SK-N-SH (cell line): ENCODE results near the gene FOXO1. TPM values are rescaled to one million over a fixed set of nuclear protein-coding genes. Genes with fewer than 3 reads are reported as not detected.

Experiments
- CTCF ChIA-PET: fragments of 300-600, 350-600 bp; formaldehyde crosslinking; extraction: SDS; loops from one replicate; lab custom pipeline; 2021; lab: Yijun Ruan, JAX
- POLR2A ChIA-PET: fragments of 350-600 bp; sonication (Branson Sonifier 250); formaldehyde crosslinking; extraction: SDS; loops from one replicate; lab custom pipeline; 2020; ENCODE audit warnings: antibody characterized with exemption, inconsistent platforms; lab: Yijun Ruan, JAX
- DNase-seq: peaks from one replicate; pipeline ENCODE4 v3.0.0; 2012
- H2AFZ ChIP-seq: fragments of 200-600 bp; sonication (generic); 2 replicates; pipeline ENCODE4 v1.8.1; 2016; ENCODE audit warnings: antibody characterized with exemption, mild to moderate bottlenecking, low read depth
- H3F3A ChIP-seq: fragments of 200-600 bp; sonication (generic); replicated peaks from 2 replicates; pipeline ENCODE3; 2016; ENCODE audit warnings: antibody characterized with exemption, mild to moderate bottlenecking; ENCODE audit not compliant: insufficient read depth
- H3K27ac ChIP-seq, 2 experiments: fragments of 200-500 bp in 1 of 2; fragments of 200-600 bp in 1 of 2; sonication (Bioruptor generic) in 1 of 2; sonication (generic), shearing (Covaris generic) in 1 of 2; 2 replicates each; pipeline versions ENCODE4 v1.5.1 to v1.6.1; 2014 to 2016; ENCODE audit warnings: low read depth in 2 of 2, inconsistent platforms in 1 of 2, low read length in 1 of 2, mild to moderate bottlenecking in 1 of 2, mixed read lengths in 1 of 2
- H3K27me3 ChIP-seq: fragments of 200-600 bp; sonication (generic), shearing (Covaris generic); 2 replicates; pipeline ENCODE4 v1.6.1; 2016; ENCODE audit warnings: mixed run types; ENCODE audit not compliant: insufficient read depth
- H3K36me3 ChIP-seq, 2 experiments: fragments of 200-500 bp in 1 of 2; fragments of 200-600 bp in 1 of 2; sonication (Bioruptor generic) in 1 of 2; sonication (generic) in 1 of 2; replicated peaks in 1 of 2; 2 replicates each; pipeline versions ENCODE3 to v1.5.1; 2014 to 2016; ENCODE audit warnings: low read length in 1 of 2, mild to moderate bottlenecking in 1 of 2; ENCODE audit not compliant: insufficient read depth in 2 of 2, control insufficient read depth in 1 of 2
- H3K4me1 ChIP-seq, 2 experiments: fragments of 200-500 bp in 1 of 2; fragments of 200-600 bp in 1 of 2; sonication (Bioruptor generic) in 1 of 2; sonication (generic), shearing (Covaris generic) in 1 of 2; 2 replicates each; pipeline versions ENCODE4 v1.5.1 to v1.6.1; 2014 to 2016; ENCODE audit warnings: low read depth in 1 of 2, low read length in 1 of 2, mixed run types in 1 of 2; ENCODE audit not compliant: insufficient read depth in 2 of 2, control insufficient read depth in 1 of 2
- H3K4me2 ChIP-seq: fragments of 200-600 bp; sonication (generic), shearing (Covaris generic); 2 replicates; pipeline ENCODE4 v1.6.1; 2017; ENCODE audit warnings: mixed run types
- H3K4me3 ChIP-seq, 2 experiments: fragments of 200-500 bp in 1 of 2; fragments of 200-600 bp in 1 of 2; sonication (Bioruptor generic) in 1 of 2; sonication (generic), shearing (Covaris generic) in 1 of 2; 2 replicates each; pipeline versions ENCODE4 v1.5.1 to v1.8.1; 2014 to 2016; ENCODE audit warnings: low read depth in 2 of 2, inconsistent platforms in 1 of 2, low read length in 1 of 2, mild to moderate bottlenecking in 1 of 2, mixed read lengths in 1 of 2, moderate library complexity in 1 of 2
- H3K79me2 ChIP-seq: fragments of 200-600 bp; sonication (generic); 2 replicates; pipeline ENCODE4 v1.8.1; 2017; ENCODE audit warnings: mild to moderate bottlenecking; ENCODE audit not compliant: insufficient read depth
- H3K9ac ChIP-seq: fragments of 200-600 bp; sonication (generic); 2 replicates; pipeline ENCODE4 v1.6.1; 2017; ENCODE audit warnings: mixed run types
- H3K9me2 ChIP-seq: fragments of 200-600 bp; sonication (generic); 2 replicates; pipeline ENCODE4 v1.6.1; 2017; ENCODE audit warnings: mixed run types
- H3K9me3 ChIP-seq: fragments of 200-600 bp; sonication (generic); 2 replicates; pipeline ENCODE4 v1.6.1; 2017; ENCODE audit warnings: mixed run types, mild to moderate bottlenecking, moderate library complexity
- H4K20me1 ChIP-seq: fragments of 200-600 bp; sonication (generic); 2 replicates; pipeline ENCODE4 v1.6.1; 2017; ENCODE audit warnings: mild to moderate bottlenecking, mixed run types; ENCODE audit not compliant: insufficient read depth
- ELF1 ChIP-seq: IDR thresholded peaks from 2 replicates; pipeline ENCODE4 v1.4.0; 2012
- FOSL2 ChIP-seq: IDR thresholded peaks from 2 replicates; pipeline ENCODE4 v1.4.0; 2012; ENCODE audit warnings: low read depth, mild to moderate bottlenecking, moderate library complexity, borderline replicate concordance
- GATA2 ChIP-seq: sonication (generic); formaldehyde crosslinking; IDR thresholded peaks from 2 replicates; pipeline ENCODE4 v1.5.0; 2020; ENCODE audit warnings: mild to moderate bottlenecking, missing genetic modification reagents
- IRF3 ChIP-seq: fragments of 150-350 bp; IDR thresholded peaks from 2 replicates; pipeline ENCODE4 v1.6.1; 2016; ENCODE audit warnings: mild to moderate bottlenecking, low read depth, low read length
- JUND ChIP-seq: IDR thresholded peaks from 2 replicates; pipeline ENCODE4 v1.4.0; 2012
- NFIC ChIP-seq: IDR thresholded peaks from 2 replicates; pipeline ENCODE4 v1.4.0; 2012; ENCODE audit warnings: borderline replicate concordance
- PBX3 ChIP-seq: IDR thresholded peaks from 2 replicates; pipeline ENCODE4; 2012
- RFX5 ChIP-seq: IDR thresholded peaks from 2 replicates; pipeline ENCODE4 v1.6.1; 2012; ENCODE audit warnings: mild to moderate bottlenecking, improper control_type of control experiment, low read length
- TCF12 ChIP-seq: IDR thresholded peaks from 2 replicates; pipeline ENCODE4 v1.4.0; 2012
- USF1 ChIP-seq: IDR thresholded peaks from 2 replicates; pipeline ENCODE4 v1.4.0; 2012; ENCODE audit warnings: low read depth, borderline replicate concordance
- ZBTB33 ChIP-seq: IDR thresholded peaks from 2 replicates; pipeline ENCODE4 v1.4.0; 2012; ENCODE audit warnings: low read depth, borderline replicate concordance
- WGBS: methylation state at CpG from one replicate; pipeline ENCODE4 v1.1.6; 2017; ENCODE audit warnings: low lambda C conversion rate; 5-methylcytosine and 5-hydroxymethylcytosine counted together
- polyA plus RNA-seq, 3 experiments: library from polyadenylated mRNA; depleted of rRNA; stranded (reverse); fragments of >200 nt; gene quantifications; 2 replicates each; pipeline ENCODE4 v1.2.3, GENCODE V29; 2012

Gene FOXO1
- polyA plus RNA-seq, 1 of the 3 experiments (the other 2 are of a cell fraction): 1.8 TPM

GRCh38 chr13:40611635-40612034, 54.8 kb downstream of the FOXO1 start:
- CTCF ChIA-PET: no interaction called here
- peaks cover 4% of the 10 kb centered on the region; the same call in 1 of the 2 replicates for H4K20me1 ChIP-seq
- H3K9me2 ChIP-seq: no peaks in the 10 kb centered on the region
- no peaks in the 10 kb centered on the region for H3K27me3 ChIP-seq
- H3F3A ChIP-seq: no peaks in the 10 kb centered on the region
- DNase-seq: no peak
- H3K9ac ChIP-seq: no peak overlapping the region
- no peak overlapping the region for H3K4me2 ChIP-seq
- 94% methylated on average over 7 of the region's 7 CpGs for WGBS
- no peak overlapping the region for H2AFZ ChIP-seq
- peaks cover 8% of the 10 kb centered on the region for H3K79me2 ChIP-seq
- TF ChIP-seq ELF1: no peak
- TF ChIP-seq GATA2 (CRISPR knock-in tag): no peak
- TF ChIP-seq, all 33 proteins: peak for 0
- H3K4me1 ChIP-seq: peaks cover 0 to 4% of the 10 kb centered on the region in 2 experiments; a peak in 1 of 4 replicates
- H3K36me3 ChIP-seq: no peaks in the 10 kb centered on the region
- no peaks in the 10 kb centered on the region for H3K9me3 ChIP-seq
- POLR2A ChIA-PET: no interaction called here
- no peak overlapping the region for H3K4me3 ChIP-seq
- no peak overlapping the region for H3K27ac ChIP-seq

- H3K4me3 ChIP-seq: no peak overlapping the region
- H3K27me3 ChIP-seq: no peaks in the 10 kb centered on the region
- ChIA-PET POLR2A (no interaction called here), CTCF (no interaction called here)
- H3K9me2 ChIP-seq: no peaks in the 10 kb centered on the region
- H3F3A ChIP-seq: no peaks in the 10 kb centered on the region
- H3K27ac ChIP-seq: no peak overlapping the region
- H3K36me3 ChIP-seq: no peaks in the 10 kb centered on the region
- 81% methylated on average over 3 of the region's 3 CpGs for WGBS
- H3K4me1 ChIP-seq: peaks cover 0 to 4% of the 10 kb centered on the region in 2 experiments; a peak in 1 of 4 replicates
- no peak for TF ChIP-seq JUND
- TF ChIP-seq RFX5: no peak
- no peak for TF ChIP-seq IRF3
- TF ChIP-seq USF1: no peak
- no peak for TF ChIP-seq FOSL2
- TF ChIP-seq NFIC: no peak
- no peak overlapping the region for H3K4me2 ChIP-seq
- no peak overlapping the region for H2AFZ ChIP-seq
- peaks cover 8% of the 10 kb centered on the region for H3K79me2 ChIP-seq
- no peak for DNase-seq
- H4K20me1 ChIP-seq: no peaks in the 10 kb centered on the region; the same call in 1 of the 2 replicates
- H3K9me3 ChIP-seq: no peaks in the 10 kb centered on the region
- H3K9ac ChIP-seq: no peak overlapping the region
Observed at GRCh38 chr13:40611004-40611403, 55.4 kb downstream of the FOXO1 start.

GRCh38 chr13:40609972-40610726, 56.3 kb downstream of the FOXO1 start:
- H3K4me1 ChIP-seq: no peaks in the 10 kb centered on the region
- H3K4me3 ChIP-seq: no peak overlapping the region
- TF ChIP-seq TCF12: peak; percentile 7; the same call in 1 of the 2 replicates
- no peak for TF ChIP-seq IRF3
- peak; percentile 38; the same call in 1 of the 2 replicates for TF ChIP-seq PBX3
- TF ChIP-seq ZBTB33: no peak
- H3K9me3 ChIP-seq: no peaks in the 10 kb centered on the region
- H2AFZ ChIP-seq: no peak overlapping the region
- H3K4me2 ChIP-seq: no peak overlapping the region
- no peak overlapping the region for H3K27ac ChIP-seq
- H3K79me2 ChIP-seq: peaks cover 8% of the 10 kb centered on the region; the same call in 1 of the 2 replicates
- CTCF ChIA-PET: no interaction called here
- no peaks in the 10 kb centered on the region for H3K36me3 ChIP-seq
- no peaks in the 10 kb centered on the region for H3K9me2 ChIP-seq
- no peak overlapping the region for H3K9ac ChIP-seq
- no peak for DNase-seq
- no peaks in the 10 kb centered on the region; the same call in 1 of the 2 replicates for H4K20me1 ChIP-seq
- no peaks in the 10 kb centered on the region for H3F3A ChIP-seq
- no peaks in the 10 kb centered on the region for H3K27me3 ChIP-seq
- WGBS: 91% methylated on average over 9 of the region's 9 CpGs
- POLR2A ChIA-PET: no interaction called here
